ENCODE measurements around the gene IPO11. TPM values are rescaled to one million over a fixed set of nuclear protein-coding genes. Genes with fewer than 3 reads are reported as not detected.

The IPO11 gene
- total RNA-seq, 1 donor from 2014 or later: 96.0 TPM

DNA sequence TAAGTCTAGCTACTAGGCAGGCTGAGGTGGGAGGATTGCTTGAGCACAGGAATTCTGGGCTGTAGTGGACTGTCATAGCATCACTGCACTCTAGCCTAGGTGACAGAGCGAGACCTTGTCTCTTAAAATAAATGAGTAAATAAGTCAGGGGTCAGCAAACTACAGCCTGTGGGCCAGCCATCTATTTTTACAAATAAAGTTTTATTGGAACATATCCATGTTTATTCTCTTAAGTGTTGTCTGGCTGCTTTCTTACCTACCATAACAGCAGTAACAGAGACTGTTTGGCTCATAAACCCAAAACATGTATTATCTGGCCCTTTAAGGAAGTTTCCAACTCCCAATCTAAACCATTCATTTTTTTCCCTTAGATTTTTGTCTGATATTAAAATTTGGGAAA, 38.5 kb upstream of the IPO11 start:
- no peaks in the 10 kb centered on the region for H3K9me3 Mint-ChIP-seq (ENCODE audit: unreplicated experiment)
- H3K27me3 Mint-ChIP-seq (ENCODE audit: unreplicated experiment): no peaks in the 10 kb centered on the region
- no peaks in the 10 kb centered on the region for H3K4me1 Mint-ChIP-seq (ENCODE audit: unreplicated experiment)
- DNase-seq (ENCODE audit: low spot score): no peak
- H3K27ac Mint-ChIP-seq (ENCODE audit: unreplicated experiment): no peak overlapping the region
- peaks cover 16% of the 10 kb centered on the region for H3K36me3 Mint-ChIP-seq (ENCODE audit: low read depth, unreplicated experiment)
- no peak overlapping the region for H3K4me3 Mint-ChIP-seq (ENCODE audit: unreplicated experiment)
- TF ChIP-seq, protein P1, sequence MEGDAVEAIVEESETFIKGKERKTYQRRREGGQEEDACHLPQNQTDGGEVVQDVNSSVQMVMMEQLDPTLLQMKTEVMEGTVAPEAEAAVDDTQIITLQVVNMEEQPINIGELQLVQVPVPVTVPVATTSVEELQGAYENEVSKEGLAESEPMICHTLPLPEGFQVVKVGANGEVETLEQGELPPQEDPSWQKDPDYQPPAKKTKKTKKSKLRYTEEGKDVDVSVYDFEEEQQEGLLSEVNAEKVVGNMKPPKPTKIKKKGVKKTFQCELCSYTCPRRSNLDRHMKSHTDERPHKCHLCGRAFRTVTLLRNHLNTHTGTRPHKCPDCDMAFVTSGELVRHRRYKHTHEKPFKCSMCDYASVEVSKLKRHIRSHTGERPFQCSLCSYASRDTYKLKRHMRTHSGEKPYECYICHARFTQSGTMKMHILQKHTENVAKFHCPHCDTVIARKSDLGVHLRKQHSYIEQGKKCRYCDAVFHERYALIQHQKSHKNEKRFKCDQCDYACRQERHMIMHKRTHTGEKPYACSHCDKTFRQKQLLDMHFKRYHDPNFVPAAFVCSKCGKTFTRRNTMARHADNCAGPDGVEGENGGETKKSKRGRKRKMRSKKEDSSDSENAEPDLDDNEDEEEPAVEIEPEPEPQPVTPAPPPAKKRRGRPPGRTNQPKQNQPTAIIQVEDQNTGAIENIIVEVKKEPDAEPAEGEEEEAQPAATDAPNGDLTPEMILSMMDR (IDR thresholded peaks at IDR 0.05; ENCODE audit: unreplicated experiment): no peak

DNA sequence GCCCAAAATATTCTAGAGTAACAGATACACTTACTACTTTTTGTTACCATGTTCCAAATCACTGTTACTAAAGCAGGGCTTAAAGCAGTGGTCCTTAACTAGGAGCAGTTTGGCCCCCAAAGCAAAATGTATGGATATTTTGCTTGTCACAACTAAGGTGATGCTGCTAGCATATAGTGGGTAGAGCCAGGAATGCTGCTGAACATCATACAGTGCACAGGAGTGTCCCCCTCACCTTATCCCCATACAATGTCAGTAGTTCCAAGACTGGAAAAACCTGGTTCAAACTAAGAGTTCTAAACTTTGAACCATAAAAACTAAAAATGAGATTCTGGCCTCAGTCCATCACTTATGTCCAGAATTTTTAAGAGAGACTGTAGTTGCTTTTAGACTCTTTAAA, 36.9 kb upstream of the IPO11 start:
- H3K36me3 Mint-ChIP-seq (ENCODE audit: low read depth, unreplicated experiment): peaks cover 23% of the 10 kb centered on the region
- H3K4me1 Mint-ChIP-seq (ENCODE audit: unreplicated experiment): no peaks in the 10 kb centered on the region
- H3K27ac Mint-ChIP-seq (ENCODE audit: unreplicated experiment): no peak overlapping the region
- H3K9me3 Mint-ChIP-seq (ENCODE audit: unreplicated experiment): no peaks in the 10 kb centered on the region
- no peaks in the 10 kb centered on the region for H3K27me3 Mint-ChIP-seq (ENCODE audit: unreplicated experiment)
- no peak for DNase-seq (ENCODE audit: low spot score)
- H3K4me3 Mint-ChIP-seq (ENCODE audit: unreplicated experiment): no peak overlapping the region
- TF ChIP-seq, protein P1 (IDR thresholded peaks at IDR 0.05; ENCODE audit: unreplicated experiment): no peak

DNA sequence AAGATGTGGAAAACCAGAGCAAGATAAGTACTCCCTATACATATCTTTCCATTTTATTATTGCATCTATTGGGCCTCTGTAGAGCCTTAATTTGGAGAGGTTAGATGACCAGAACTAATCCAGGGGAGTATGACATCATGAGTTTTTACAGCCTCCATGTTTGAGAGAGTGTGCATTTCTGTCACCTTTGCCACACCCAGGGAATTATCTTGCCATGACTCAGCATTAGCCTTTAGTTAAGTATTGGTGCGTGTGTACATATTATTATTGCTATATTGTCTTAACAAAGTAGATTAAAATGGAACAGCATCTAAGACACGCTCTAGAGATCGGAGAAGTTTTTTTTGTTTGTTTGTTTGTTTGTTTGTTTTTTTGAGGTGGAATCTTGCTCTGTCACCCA, 36.5 kb upstream of the IPO11 start:
- no peaks in the 10 kb centered on the region for H3K9me3 Mint-ChIP-seq (ENCODE audit: unreplicated experiment)
- DNase-seq (ENCODE audit: low spot score): no peak
- H3K4me1 Mint-ChIP-seq (ENCODE audit: unreplicated experiment): no peaks in the 10 kb centered on the region
- H3K27ac Mint-ChIP-seq (ENCODE audit: unreplicated experiment): no peak overlapping the region
- peaks cover 26% of the 10 kb centered on the region for H3K36me3 Mint-ChIP-seq (ENCODE audit: low read depth, unreplicated experiment)
- H3K4me3 Mint-ChIP-seq (ENCODE audit: unreplicated experiment): no peak overlapping the region
- TF ChIP-seq, protein P1 (IDR thresholded peaks at IDR 0.05; ENCODE audit: unreplicated experiment): no peak
- no peaks in the 10 kb centered on the region for H3K27me3 Mint-ChIP-seq (ENCODE audit: unreplicated experiment)

DNA sequence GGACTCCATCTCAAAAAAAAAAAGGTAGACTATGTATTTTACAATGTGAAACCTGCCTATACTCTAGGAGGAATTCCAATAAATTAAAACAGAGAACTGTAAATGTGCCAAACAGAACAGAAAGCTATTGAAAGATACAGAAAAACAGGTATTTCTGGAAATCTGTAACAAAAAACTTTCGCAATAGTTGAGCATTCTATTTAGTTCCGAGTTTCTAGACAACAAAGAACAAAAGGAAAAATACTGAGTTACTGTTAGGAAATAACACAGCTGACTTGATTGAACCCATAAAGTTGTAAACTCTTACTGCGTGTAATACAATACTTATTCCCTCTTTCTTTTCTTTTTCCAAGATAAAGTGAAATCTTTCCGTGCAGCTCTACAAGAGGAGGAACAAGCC, 27.4 kb upstream of the IPO11 start:
- DNase-seq (ENCODE audit: low spot score): no peak
- TF ChIP-seq, protein P1 (IDR thresholded peaks at IDR 0.05; ENCODE audit: unreplicated experiment): no peak
- Mint-ChIP-seq H3K9me3 (ENCODE audit: unreplicated experiment) (no peaks in the 10 kb centered on the region), H3K27ac (ENCODE audit: unreplicated experiment) (no peak overlapping the region), H3K27me3 (ENCODE audit: unreplicated experiment) (no peaks in the 10 kb centered on the region), H3K36me3 (ENCODE audit: low read depth, unreplicated experiment) (peaks cover 14% of the 10 kb centered on the region), H3K4me3 (ENCODE audit: unreplicated experiment) (no peak overlapping the region), H3K4me1 (ENCODE audit: unreplicated experiment) (no peaks in the 10 kb centered on the region)

DNA sequence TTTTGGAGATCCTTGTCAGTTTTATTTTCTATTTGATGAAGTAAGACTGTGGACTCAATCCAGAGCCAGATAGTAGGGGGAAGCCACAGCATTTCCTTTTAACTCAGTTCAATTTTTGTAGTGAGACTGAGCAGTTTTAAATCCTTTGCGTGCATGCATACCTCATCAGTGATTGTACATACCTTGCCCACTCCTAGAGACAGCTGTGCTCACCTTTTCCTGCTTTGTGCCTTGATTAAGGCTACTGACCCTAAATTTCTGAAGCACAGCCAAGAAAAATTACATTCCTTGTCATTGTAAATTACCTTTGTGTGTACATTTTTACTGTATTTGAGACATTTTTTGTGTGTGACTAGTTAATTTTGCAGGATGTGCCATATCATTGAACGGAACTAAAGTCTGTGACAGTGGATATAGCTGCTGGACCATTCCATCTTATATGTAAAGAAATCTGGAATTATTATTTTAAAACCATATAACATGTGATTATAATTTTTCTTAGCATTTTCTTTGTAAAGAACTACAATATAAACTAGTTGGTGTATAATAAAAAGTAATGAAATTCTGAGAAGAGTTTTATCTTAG, 26.7 kb upstream of the IPO11 start:
- no peaks in the 10 kb centered on the region for H3K27me3 Mint-ChIP-seq (ENCODE audit: unreplicated experiment)
- H3K4me1 Mint-ChIP-seq (ENCODE audit: unreplicated experiment): no peaks in the 10 kb centered on the region
- H3K4me3 Mint-ChIP-seq (ENCODE audit: unreplicated experiment): no peak overlapping the region
- TF ChIP-seq, protein P1 (IDR thresholded peaks at IDR 0.05; ENCODE audit: unreplicated experiment): no peak
- H3K27ac Mint-ChIP-seq (ENCODE audit: unreplicated experiment): no peak overlapping the region
- H3K36me3 Mint-ChIP-seq (ENCODE audit: low read depth, unreplicated experiment): peaks cover 14% of the 10 kb centered on the region
- no peak for DNase-seq (ENCODE audit: low spot score)
- H3K9me3 Mint-ChIP-seq (ENCODE audit: unreplicated experiment): no peaks in the 10 kb centered on the region

Data from endothelial cell (in vitro differentiated cells).